ENCODE results near the gene TBC1D30.

GRCh38 chr12:64810831-64811230 lies 13.6 kb upstream of the TBC1D30 start:
- no peak for TF ChIP-seq EZH2 (IDR thresholded peaks at IDR 0.05; ENCODE audit: insufficient read depth, low read length)
- TF ChIP-seq CTCF (IDR thresholded peaks at IDR 0.05; ENCODE audit: insufficient read depth, low read depth, low read length), result no peak

All from astrocyte (in vitro differentiated cells and primary cell).